ENCODE data around the gene JAZF1. TPM values are rescaled to one million over a fixed set of nuclear protein-coding genes. Genes with fewer than 3 reads are reported as not detected.

Gene JAZF1
- total and polyA plus RNA-seq, 2 donors (not counting 1 experiment from before 2014, with no cell fraction given): 14.0 to 38.6 TPM

- WGBS (ENCODE audit: insufficient coverage): no CpG with 5 or more reads among the region's 2 CpGs
- no peaks in the 10 kb centered on the region for H3K27me3 Mint-ChIP-seq
- peaks cover 2 to 3% of the 10 kb centered on the region in 2 experiments for H3K36me3 ChIP-seq (replicated peaks in 1 of 2; ENCODE audit: control extremely low read depth in 1 of 2, control insufficient read depth in 1 of 2, extremely low read depth in 1 of 2, insufficient read depth in 2 of 2, low read length in 1 of 2)
- POLR2A ChIA-PET: interaction anchor here (0.6 kb wide), 1 partner anchor 26 kb away, joined by 3 read pairs; no protein-coding TSS in a partner anchor
- H3K4me1 ChIP-seq (ENCODE audit: control insufficient read depth in 2 of 2, insufficient read depth in 2 of 2, low read length in 2 of 2): no peaks in the 10 kb centered on the region
- TF ChIP-seq EZH2 (IDR thresholded peaks at IDR 0.05; ENCODE audit: borderline replicate concordance, insufficient read depth, low read depth, low read length, poor library complexity, severe bottlenecking) (no peak), CTCF (IDR thresholded peaks at IDR 0.05) (no peak)
- no peaks in the 10 kb centered on the region for H3K9me3 Mint-ChIP-seq (ENCODE audit: insufficient read depth)
- peaks cover 45% of the 10 kb centered on the region for H3K4me1 Mint-ChIP-seq
- H3K4me2 ChIP-seq (replicated peaks; ENCODE audit: low read depth, low read length, poor library complexity, severe bottlenecking): no peak overlapping the region
- H3K4me3 ChIP-seq (ENCODE audit: control extremely low read depth in 1 of 5, extremely low read depth in 1 of 5, insufficient read depth in 1 of 5, low read depth in 2 of 5, low read length in 4 of 5): no peak overlapping the region
- H3K4me3 Mint-ChIP-seq: no peak overlapping the region
- H3K27me3 ChIP-seq (replicated peaks in 1 of 4; ENCODE audit: control extremely low read depth in 1 of 4, control insufficient read depth in 3 of 4, insufficient read depth in 4 of 4, low read length in 3 of 4): no peaks in the 10 kb centered on the region
- H3K27ac ChIP-seq (ENCODE audit: low read length in 2 of 2): no peak overlapping the region
- DNase-seq: no peak
- no peak overlapping the region for H3K9ac ChIP-seq (ENCODE audit: low read length)
- CTCF ChIA-PET: interaction anchor here (0.8 to 1.3 kb wide), 2 partner anchors 9 to 51 kb away, joined by 3 to 4 read pairs; no protein-coding TSS in a partner anchor
- no peak for ATAC-seq (ENCODE audit: low read depth)
- intact Hi-C loops (cut with micrococcal nuclease): no loop called here
- H2AFZ ChIP-seq (ENCODE audit: insufficient read depth, low read depth, low read length, poor library complexity, severe bottlenecking): no peak overlapping the region
- peaks cover 78% of the 10 kb centered on the region for H4K20me1 ChIP-seq (ENCODE audit: control insufficient read depth, insufficient read depth, low read length, poor library complexity, severe bottlenecking)
- no peaks in the 10 kb centered on the region for H3K9me3 ChIP-seq (ENCODE audit: control extremely low read depth in 1 of 3, control insufficient read depth in 2 of 3, insufficient read depth in 1 of 3, low read length in 2 of 3)
- peaks cover 75% of the 10 kb centered on the region for H3K79me2 ChIP-seq (ENCODE audit: control insufficient read depth, insufficient read depth, low read length)
- H3K27ac Mint-ChIP-seq: no peak overlapping the region
These were observed 154.4 kb downstream of the JAZF1 start for GRCh38 chr7:28026237-28026636.

GRCh38 chr7:28024786-28025334 lies 155.7 kb downstream of the JAZF1 start:
- Histone ChIP-seq H3K27me3 (replicated peaks in 1 of 4; ENCODE audit: control extremely low read depth in 1 of 4, control insufficient read depth in 3 of 4, insufficient read depth in 4 of 4, low read length in 3 of 4) (no peaks in the 10 kb centered on the region), H3K79me2 (ENCODE audit: control insufficient read depth, insufficient read depth, low read length) (peaks cover 79% of the 10 kb centered on the region), H3K36me3 (replicated peaks in 1 of 2; ENCODE audit: control extremely low read depth in 1 of 2, control insufficient read depth in 1 of 2, extremely low read depth in 1 of 2, insufficient read depth in 2 of 2, low read length in 1 of 2) (peaks cover 0 to 3% of the 10 kb centered on the region in 2 experiments), H3K4me1 (ENCODE audit: control insufficient read depth in 2 of 2, insufficient read depth in 2 of 2, low read length in 2 of 2) (no peaks in the 10 kb centered on the region), H3K9ac (ENCODE audit: low read length) (no peak overlapping the region), H3K4me2 (replicated peaks; ENCODE audit: low read depth, low read length, poor library complexity, severe bottlenecking) (no peak overlapping the region), H3K9me3 (ENCODE audit: control extremely low read depth in 1 of 3, control insufficient read depth in 2 of 3, insufficient read depth in 1 of 3, low read length in 2 of 3) (no peaks in the 10 kb centered on the region), H3K4me3 (ENCODE audit: control extremely low read depth in 1 of 5, extremely low read depth in 1 of 5, insufficient read depth in 1 of 5, low read depth in 2 of 5, low read length in 4 of 5) (no peak overlapping the region), H2AFZ (ENCODE audit: insufficient read depth, low read depth, low read length, poor library complexity, severe bottlenecking) (no peak overlapping the region), H3K27ac (ENCODE audit: low read length in 2 of 2) (no peak overlapping the region), H4K20me1 (ENCODE audit: control insufficient read depth, insufficient read depth, low read length, poor library complexity, severe bottlenecking) (peaks cover 80% of the 10 kb centered on the region)
- TF ChIP-seq CTCF (IDR thresholded peaks at IDR 0.05): no peak
- TF ChIP-seq EZH2 (IDR thresholded peaks at IDR 0.05; ENCODE audit: borderline replicate concordance, insufficient read depth, low read depth, low read length, poor library complexity, severe bottlenecking): no peak
- 100% methylated on average over 1 of the region's 2 CpGs for WGBS (ENCODE audit: insufficient coverage)
- ChIA-PET CTCF (interaction anchor here (1.0 to 1.3 kb wide), 2 partner anchors 72 to 829 kb away, joined by 3 to 4 read pairs; no protein-coding TSS in a partner anchor), POLR2A (no interaction called here)
- intact Hi-C loops (cut with micrococcal nuclease): loop anchor here (5.0 kb wide), 1 partner anchor 238 kb away; no protein-coding TSS in a partner anchor
- Mint-ChIP-seq H3K9me3 (ENCODE audit: insufficient read depth) (no peaks in the 10 kb centered on the region), H3K4me1 (peaks cover 48% of the 10 kb centered on the region), H3K27me3 (no peaks in the 10 kb centered on the region), H3K27ac (no peak overlapping the region), H3K4me3 (no peak overlapping the region)
- ATAC-seq (ENCODE audit: low read depth) (no peak), DNase-seq (no peak)

All from B cell (primary cell).